Measurements from ENCODE around the gene FBXO36.

GRCh38 chr2:229882583-229882982 is 39.7 kb upstream of the FBXO36 start:
- TF ChIP-seq PATZ1 (CRISPR knock-in tag; IDR thresholded peaks at IDR 0.05; ENCODE audit: borderline replicate concordance) (no peak), CSRNP3 (CRISPR knock-in tag; IDR thresholded peaks at IDR 0.05) (no peak), RARB (CRISPR knock-in tag; IDR thresholded peaks at IDR 0.05) (no peak), TSHZ2 (CRISPR knock-in tag; IDR thresholded peaks at IDR 0.05) (no peak), ESRRG (CRISPR knock-in tag; IDR thresholded peaks at IDR 0.05) (no peak), ARNTL (CRISPR knock-in tag; IDR thresholded peaks at IDR 0.05; ENCODE audit: borderline replicate concordance, low read depth) (no peak), CREB5 (CRISPR knock-in tag; IDR thresholded peaks at IDR 0.05; ENCODE audit: low read depth) (no peak), ZFP30 (CRISPR knock-in tag; IDR thresholded peaks at IDR 0.05) (no peak), PPARA (CRISPR knock-in tag; IDR thresholded peaks at IDR 0.05; ENCODE audit: borderline replicate concordance) (no peak), CSDC2 (CRISPR knock-in tag; IDR thresholded peaks at IDR 0.05) (no peak), ZFP3 (CRISPR knock-in tag; IDR thresholded peaks at IDR 0.05) (no peak), ZNF565 (CRISPR knock-in tag; conservative IDR thresholded peaks at IDR 0.05; ENCODE audit: low read depth) (no peak)

Data from SK-N-SH treated with all-trans-retinoic acid at 6 μM for 48 hours (cell line).